Right lobe of liver (tissue), 6 donors: Measurements from ENCODE around the gene DGKA. TPM values are rescaled to one million over a fixed set of nuclear protein-coding genes. Genes with fewer than 3 reads are reported as not detected.

Experiments
- ATAC-seq, 4 donors: fragments of 200-7000 bp; cut with Tn5 transposase; one replicate each; pipeline ENCODE4 v1.9.1; 2020; ENCODE audit warnings: mild to moderate bottlenecking in 4 of 4, moderate library complexity in 4 of 4
- DNase-seq, 3 donors: peaks; one replicate each; pipeline ENCODE4 v3.0.0-alpha.2; 2020
- H3K27ac ChIP-seq, 3 donors: fragments of 200-600 bp; one replicate each; pipeline ENCODE4 v1.8.0; 2022
- H3K27me3 ChIP-seq, 2 donors: fragments of 200-600 bp; one replicate each; pipeline ENCODE4 v1.8.0; 2022
- H3K36me3 ChIP-seq, 4 donors: fragments of 200-600 bp; sonication (generic) in 1 of 4; one replicate each; pipeline versions ENCODE4 v1.5.1 to v1.8.0; 2017 to 2022; ENCODE audit warnings: control low read depth in 1 of 4
- H3K4me1 ChIP-seq, 4 donors: fragments of 200-600 bp; sonication (generic) in 1 of 4; one replicate each; pipeline versions ENCODE4 v1.5.1 to v1.8.0; 2017 to 2022; ENCODE audit warnings: control low read depth in 1 of 4
- H3K4me3 ChIP-seq, 3 donors: fragments of 200-600 bp; one replicate each; pipeline ENCODE4 v1.8.0; 2022
- H3K9me3 ChIP-seq, 4 donors: fragments of 200-600 bp; sonication (generic) in 1 of 4; one replicate each; pipeline versions ENCODE4 v1.5.1 to v1.8.0; 2017 to 2022; ENCODE audit warnings: control low read depth in 1 of 4
- POLR2A ChIP-seq: fragments of 450-650 bp; IDR thresholded peaks from one replicate; pipeline ENCODE4 v1.6.1; 2017; ENCODE audit warnings: antibody characterized with exemption, mild to moderate bottlenecking
- WGBS: methylation state at CpG from one replicate; pipeline ENCODE4 v1.1.6; 2018; ENCODE audit warnings: low coverage, low lambda C conversion rate; ENCODE audit not compliant: insufficient coverage; ENCODE audit errors: missing lambda C conversion rate; 5-methylcytosine and 5-hydroxymethylcytosine counted together
- intact Hi-C, 2 donors: fragments of 100-400 bp; cut with DNase I; formaldehyde crosslinking; loops; one replicate each; pipeline versions ENCODE4 v1.11.2 to v1.14.1; 2022
- total RNA-seq, 6 experiments: library from RNA; depleted of rRNA in 2 of 6; stranded (reverse); fragments of >200 nt in 2 of 6; fragmentation: NEBNext Ultra II Directional in 3 of 6; extraction: Animal tissue kit (Norgen Biotek cat#: 25700) in 3 of 6; gene quantifications; one replicate each; pipeline versions ENCODE4 v1.1.0 to v1.2.4, GENCODE V29; 2016 to 2023
- TF ChIP-seq, protein P1 (sequence below), 4 donors: fragments of 200-600 bp in 3 of 4; fragments of 450-650 bp in 1 of 4; IDR thresholded peaks; one replicate each; pipeline versions ENCODE4 v1.5.1 to v1.8.0; 2016 to 2022; ENCODE audit warnings: antibody characterized with exemption in 4 of 4, mild to moderate bottlenecking in 2 of 4
- donor health status: DM: no; HTN: yes; CAD: no.
- donor health status: DM: no; HTN: no; CAD: no.
- donor health status: DM: no; HTN: no; CAD: no.
- donor health status: DM: no; HTN: yes; CAD: no.
- donor health status: DM: no; HTN: yes; CAD: no.

The DGKA gene
- total RNA-seq, 6 experiments from 2014 or later = 2.7 to 7.6 (median 4.9) TPM

DNA sequence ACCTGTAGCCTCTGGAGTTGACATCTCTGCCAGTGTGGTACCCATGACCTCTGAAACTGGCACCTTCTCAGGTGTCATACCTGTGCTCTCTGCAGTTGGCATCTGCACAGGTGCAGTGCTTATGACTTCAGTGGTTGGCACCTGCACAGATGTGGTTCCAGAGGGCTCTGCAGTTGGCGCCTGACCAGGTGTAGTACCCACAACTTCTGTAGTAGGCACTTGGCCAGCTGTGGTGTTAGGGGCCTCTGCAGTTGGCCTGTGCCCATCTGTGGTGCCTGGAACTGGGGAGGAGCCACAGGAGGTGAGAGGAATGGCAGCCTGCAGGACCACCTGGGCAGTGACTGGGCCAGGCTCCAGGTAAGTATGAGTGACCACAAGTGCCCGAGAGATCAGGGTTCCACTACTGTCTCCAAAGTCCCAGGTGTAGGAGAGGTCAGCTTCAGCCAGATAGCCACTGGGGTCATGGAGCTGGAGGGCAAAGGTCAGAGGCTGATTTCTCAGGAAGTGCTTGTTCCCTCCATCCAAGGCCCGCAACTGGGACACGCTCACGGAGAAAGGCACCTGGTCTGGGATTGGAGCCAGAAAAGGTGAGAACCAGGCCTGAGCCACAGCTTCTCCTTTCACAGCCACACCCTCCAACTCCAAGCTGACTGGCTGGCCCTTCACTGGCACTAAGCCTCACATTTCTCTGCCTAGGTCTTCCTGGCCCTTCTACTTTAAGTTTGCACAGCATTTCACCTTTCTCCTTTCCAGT lies 26.3 kb downstream of the DGKA start:
- 50% methylated on average over 1 of the region's 5 CpGs for WGBS
- TF ChIP-seq, protein P1, sequence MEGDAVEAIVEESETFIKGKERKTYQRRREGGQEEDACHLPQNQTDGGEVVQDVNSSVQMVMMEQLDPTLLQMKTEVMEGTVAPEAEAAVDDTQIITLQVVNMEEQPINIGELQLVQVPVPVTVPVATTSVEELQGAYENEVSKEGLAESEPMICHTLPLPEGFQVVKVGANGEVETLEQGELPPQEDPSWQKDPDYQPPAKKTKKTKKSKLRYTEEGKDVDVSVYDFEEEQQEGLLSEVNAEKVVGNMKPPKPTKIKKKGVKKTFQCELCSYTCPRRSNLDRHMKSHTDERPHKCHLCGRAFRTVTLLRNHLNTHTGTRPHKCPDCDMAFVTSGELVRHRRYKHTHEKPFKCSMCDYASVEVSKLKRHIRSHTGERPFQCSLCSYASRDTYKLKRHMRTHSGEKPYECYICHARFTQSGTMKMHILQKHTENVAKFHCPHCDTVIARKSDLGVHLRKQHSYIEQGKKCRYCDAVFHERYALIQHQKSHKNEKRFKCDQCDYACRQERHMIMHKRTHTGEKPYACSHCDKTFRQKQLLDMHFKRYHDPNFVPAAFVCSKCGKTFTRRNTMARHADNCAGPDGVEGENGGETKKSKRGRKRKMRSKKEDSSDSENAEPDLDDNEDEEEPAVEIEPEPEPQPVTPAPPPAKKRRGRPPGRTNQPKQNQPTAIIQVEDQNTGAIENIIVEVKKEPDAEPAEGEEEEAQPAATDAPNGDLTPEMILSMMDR (IDR thresholded peaks at IDR 0.05) = no peak
- TF ChIP-seq POLR2A = no peak
- intact Hi-C loops = no loop called here
- Histone ChIP-seq H3K36me3 (no peaks in the 10 kb centered on the region), H3K27me3 (no peaks in the 10 kb centered on the region), H3K4me1 (no peaks in the 10 kb centered on the region), H3K9me3 (no peaks in the 10 kb centered on the region), H3K27ac (no peak overlapping the region), H3K4me3 (no peak overlapping the region)
- ATAC-seq = peak in 1 of 4 donors; percentile 13
- no peak for DNase-seq

DNA sequence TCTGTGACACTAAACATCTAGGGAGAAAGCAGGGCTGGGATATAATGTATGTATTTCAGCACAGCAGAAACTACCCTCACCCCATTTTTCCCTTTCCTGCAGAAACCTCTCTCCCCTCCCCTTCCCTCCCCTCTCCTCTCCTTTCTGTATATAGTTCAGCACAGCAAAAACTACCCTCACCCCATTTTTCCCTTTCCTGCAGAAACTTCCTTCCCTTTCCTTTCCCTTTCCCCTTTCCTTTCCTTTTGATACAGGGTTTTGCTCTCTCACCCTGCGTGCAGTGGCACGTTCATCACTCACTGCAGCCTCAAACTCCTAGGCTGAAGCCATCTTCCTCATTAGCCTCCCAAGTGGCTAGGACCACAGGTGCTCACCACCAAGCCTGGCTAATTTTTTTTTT lies 32.8 kb downstream of the DGKA start:
- intact Hi-C loops = no loop called here
- no peak overlapping the region for H3K27ac ChIP-seq
- H3K9me3 ChIP-seq = no peaks in the 10 kb centered on the region
- ATAC-seq (no peak), DNase-seq (no peak)
- no peaks in the 10 kb centered on the region for H3K36me3 ChIP-seq
- no peak overlapping the region for H3K4me3 ChIP-seq
- 52% methylated on average over 2 of the region's 2 CpGs for whole genome bisulfite sequencing
- no peaks in the 10 kb centered on the region for H3K27me3 ChIP-seq
- H3K4me1 ChIP-seq = peaks cover 0 to 12% (median 3%) of the 10 kb centered on the region in 4 donors
- TF ChIP-seq, protein P1 (IDR thresholded peaks at IDR 0.05) = no peak
- no peak for TF ChIP-seq POLR2A

DNA sequence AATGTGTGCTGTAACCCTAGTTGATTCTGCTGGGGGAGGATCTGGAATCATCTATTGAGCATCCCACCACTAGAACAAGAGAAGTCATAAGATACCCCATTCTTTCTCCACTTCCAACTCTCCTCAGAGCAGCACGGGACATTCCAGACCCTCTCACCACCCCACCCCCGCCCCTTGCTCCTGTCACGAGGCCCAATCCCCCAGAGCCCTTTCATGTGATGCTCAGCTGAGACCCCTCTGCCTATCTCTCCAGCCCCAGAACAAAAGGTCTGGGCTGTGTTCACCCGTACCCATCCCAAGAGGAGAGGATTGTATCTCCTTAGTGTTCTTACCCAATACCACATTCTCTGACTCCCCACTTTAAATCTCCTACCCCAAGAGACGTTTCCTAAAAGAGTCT lies 34.3 kb downstream of the DGKA start:
- intact Hi-C loops = no loop called here
- no peak for ATAC-seq
- Histone ChIP-seq H3K9me3 (no peaks in the 10 kb centered on the region), H3K4me3 (no peak overlapping the region), H3K4me1 (peaks cover 0 to 12% (median 3%) of the 10 kb centered on the region in 4 donors), H3K36me3 (no peaks in the 10 kb centered on the region), H3K27ac (no peak overlapping the region), H3K27me3 (no peaks in the 10 kb centered on the region)
- TF ChIP-seq, protein P1 (IDR thresholded peaks at IDR 0.05) = no peak
- no peak for TF ChIP-seq POLR2A
- WGBS = 80% methylated on average over 5 of the region's 5 CpGs
- DNase-seq = no peak

DNA sequence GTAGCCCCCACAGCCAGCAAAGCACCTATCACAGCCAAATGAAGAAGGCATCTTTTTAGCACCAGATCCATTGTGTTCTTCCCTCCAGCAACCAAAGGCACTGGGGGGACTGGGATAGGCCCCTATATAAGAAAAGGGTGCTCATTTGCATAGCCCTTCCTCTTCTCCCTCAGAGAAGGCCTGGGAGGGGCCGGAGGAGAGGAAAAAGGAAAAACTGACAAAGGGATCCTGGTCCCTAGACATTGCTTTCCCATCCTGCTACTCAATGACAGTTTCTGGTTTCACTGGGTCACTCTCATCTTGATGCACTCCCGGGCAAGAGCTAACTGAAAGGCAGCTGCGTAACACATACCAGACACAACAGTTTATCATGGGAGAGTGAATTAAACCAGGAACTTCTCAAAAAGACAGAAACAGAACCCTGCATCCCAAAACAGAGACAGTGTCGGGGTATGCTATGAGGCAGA lies 35.0 kb downstream of the DGKA start, which contains the start of gene PMEL:
Gene PMEL, minus strand, starts transcription at position 102 of the 467 bp plus-strand sequence. Its CDS starts 31 bp downstream, at position 71.
- intact Hi-C loops = no loop called here
- ATAC-seq = peak; percentile 6 to 25 (median 20)
- Histone ChIP-seq H3K36me3 (no peaks in the 10 kb centered on the region), H3K27me3 (no peaks in the 10 kb centered on the region), H3K9me3 (no peaks in the 10 kb centered on the region), H3K27ac (peak within 1 kb of the TSS; percentile 75 to 91 (median 81)), H3K4me3 (peak within 1 kb of the TSS; percentile 76 to 83 (median 82)), H3K4me1 (peaks cover 0 to 12% (median 3%) of the 10 kb centered on the region in 4 donors)
- TF ChIP-seq POLR2A = no peak
- TF ChIP-seq, protein P1 (IDR thresholded peaks at IDR 0.05) = no peak
- WGBS = 13% methylated on average over 4 of the region's 4 CpGs
- no peak for DNase-seq
